GM04503 (cell line): ENCODE measurements around the gene PPY.
"Not testable (repeated sequence)": the region's sequence is repeated elsewhere in the genome, so short reads cannot be mapped to it uniquely, and the experiment has no call there.

Experiments
- DNase-seq: peaks from one replicate; pipeline ENCODE4 v3.0.0-alpha.2; 2012; ENCODE audit warnings: low read depth

Gene PPY

GRCh38 chr17:43931062-43931571 lies 11.2 kb downstream of the PPY start:
- no peak for DNase-seq

- DNase-seq: no peak
Observed at GRCh38 chr17:43928609-43929008, 13.7 kb downstream of the PPY start.

GRCh38 chr17:43927929-43928328 lies 14.3 kb downstream of the PPY start:
- DNase-seq: not testable (repeated sequence)

- DNase-seq: no peak
Observed at GRCh38 chr17:43927060-43927864, 15.0 kb downstream of the PPY start.

- DNase-seq: no peak
Observed at GRCh38 chr17:43924558-43924957, 17.7 kb downstream of the PPY start.

GRCh38 chr17:43920500-43921095 lies 21.7 kb downstream of the PPY start:
- DNase-seq: no peak

GRCh38 chr17:43918026-43918389 lies 24.3 kb downstream of the PPY start:
- DNase-seq: no peak

- no peak for DNase-seq
Observed at GRCh38 chr17:43917348-43918025, 24.8 kb downstream of the PPY start.

- DNase-seq: no peak
Observed at GRCh38 chr17:43917016-43917347, 25.3 kb downstream of the PPY start.

- DNase-seq: no peak
Observed at GRCh38 chr17:43916385-43916784, 25.9 kb downstream of the PPY start.

GRCh38 chr17:43915559-43915958 lies 26.7 kb downstream of the PPY start:
- DNase-seq: no peak

- DNase-seq: no peak
Observed at GRCh38 chr17:43914451-43914850, 27.8 kb downstream of the PPY start.

GRCh38 chr17:43913584-43913983 lies 28.7 kb downstream of the PPY start:
- no peak for DNase-seq

- DNase-seq: no peak
Observed at GRCh38 chr17:43912635-43913304, 29.5 kb downstream of the PPY start.

GRCh38 chr17:43911904-43912303 lies 30.4 kb downstream of the PPY start:
- DNase-seq: no peak

GRCh38 chr17:43909537-43910231 lies 32.6 kb downstream of the PPY start:
- no peak for DNase-seq

GRCh38 chr17:43907998-43908721 lies 34.1 kb downstream of the PPY start:
- DNase-seq: no peak

- no peak for DNase-seq
Observed at GRCh38 chr17:43907425-43907981, 34.8 kb downstream of the PPY start, which contains the start of gene MPP2. MPP2 (minus strand) TSS chr17:43907536; CDS start chr17:43904460, 3,076 bp downstream.

- no peak for DNase-seq
Observed at GRCh38 chr17:43906951-43907424, 35.3 kb downstream of the PPY start.

- no peak for DNase-seq
Observed at GRCh38 chr17:43905985-43906852, 36.1 kb downstream of the PPY start.
